Transverse colon (tissue), 3 donors: ENCODE results near the gene SREBF2.

Source experiments
- CTCF ChIP-seq, 5 experiments: fragments of 200-600 bp in 3 of 5; fragments of 450-650 bp in 2 of 5; sonication (generic) in 3 of 5; IDR thresholded peaks; 1 replicate in 2 of 5; 2 replicates in 3 of 5; pipeline ENCODE4 v1.5.1; 2016 to 2017; ENCODE audit warnings: antibody characterized with exemption in 5 of 5, inconsistent platforms in 3 of 5, mild to moderate bottlenecking in 2 of 5, moderate library complexity in 1 of 5
- EP300 ChIP-seq: sonication (generic); formaldehyde crosslinking; IDR thresholded peaks from one replicate; pipeline ENCODE4 v1.6.1; 2017; ENCODE audit warnings: antibody characterized with exemption, low read depth
- POLR2A ChIP-seq: fragments of 450-650 bp; IDR thresholded peaks from one replicate; pipeline ENCODE4 v1.6.1; 2016; ENCODE audit warnings: antibody characterized with exemption, mild to moderate bottlenecking, moderate library complexity

GRCh38 chr22:41934284-41935014 is 101.5 kb downstream of the SREBF2 start:
- TF ChIP-seq CTCF (IDR thresholded peaks at IDR 0.05) (no peak), EP300 (no peak), POLR2A (no peak)
